Astrocyte of the cerebellum (primary cell): Measurements from ENCODE around the gene HERC6.

ENCODE experiments used
- DNase-seq: peaks from one replicate; pipeline ENCODE4 v3.0.0-alpha.2; 2011; ENCODE audit warnings: low read depth
- H3K4me3 ChIP-seq: 2 replicates; pipeline ENCODE4 v1.5.1; 2011; ENCODE audit warnings: mild to moderate bottlenecking, low read depth, low read length, moderate library complexity
- in situ Hi-C: cut with HindIII; loops from 2 replicates; pipeline ENCODE4 v1.10.0; 2017; ENCODE audit warnings: low sequenced_read_pairs
- TF ChIP-seq, protein P1 (sequence below): IDR thresholded peaks from 2 replicates; pipeline ENCODE4 v1.5.1; 2012; ENCODE audit warnings: low read length, low read depth, moderate library complexity, mild to moderate bottlenecking; ENCODE audit errors: missing control alignments

The HERC6 gene

GRCh38 chr4:88458104-88458740, 79.6 kb downstream of the HERC6 start:
- H3K4me3 ChIP-seq: no peak overlapping the region
- DNase-seq: no peak
- in situ Hi-C loops: no loop called here
- TF ChIP-seq, protein P1, sequence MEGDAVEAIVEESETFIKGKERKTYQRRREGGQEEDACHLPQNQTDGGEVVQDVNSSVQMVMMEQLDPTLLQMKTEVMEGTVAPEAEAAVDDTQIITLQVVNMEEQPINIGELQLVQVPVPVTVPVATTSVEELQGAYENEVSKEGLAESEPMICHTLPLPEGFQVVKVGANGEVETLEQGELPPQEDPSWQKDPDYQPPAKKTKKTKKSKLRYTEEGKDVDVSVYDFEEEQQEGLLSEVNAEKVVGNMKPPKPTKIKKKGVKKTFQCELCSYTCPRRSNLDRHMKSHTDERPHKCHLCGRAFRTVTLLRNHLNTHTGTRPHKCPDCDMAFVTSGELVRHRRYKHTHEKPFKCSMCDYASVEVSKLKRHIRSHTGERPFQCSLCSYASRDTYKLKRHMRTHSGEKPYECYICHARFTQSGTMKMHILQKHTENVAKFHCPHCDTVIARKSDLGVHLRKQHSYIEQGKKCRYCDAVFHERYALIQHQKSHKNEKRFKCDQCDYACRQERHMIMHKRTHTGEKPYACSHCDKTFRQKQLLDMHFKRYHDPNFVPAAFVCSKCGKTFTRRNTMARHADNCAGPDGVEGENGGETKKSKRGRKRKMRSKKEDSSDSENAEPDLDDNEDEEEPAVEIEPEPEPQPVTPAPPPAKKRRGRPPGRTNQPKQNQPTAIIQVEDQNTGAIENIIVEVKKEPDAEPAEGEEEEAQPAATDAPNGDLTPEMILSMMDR: no peak

- H3K4me3 ChIP-seq: no peak overlapping the region
- TF ChIP-seq, protein P1: no peak
- DNase-seq: no peak
- in situ Hi-C loops: no loop called here
Observed at GRCh38 chr4:88465653-88466192, 87.1 kb downstream of the HERC6 start.

DNA sequence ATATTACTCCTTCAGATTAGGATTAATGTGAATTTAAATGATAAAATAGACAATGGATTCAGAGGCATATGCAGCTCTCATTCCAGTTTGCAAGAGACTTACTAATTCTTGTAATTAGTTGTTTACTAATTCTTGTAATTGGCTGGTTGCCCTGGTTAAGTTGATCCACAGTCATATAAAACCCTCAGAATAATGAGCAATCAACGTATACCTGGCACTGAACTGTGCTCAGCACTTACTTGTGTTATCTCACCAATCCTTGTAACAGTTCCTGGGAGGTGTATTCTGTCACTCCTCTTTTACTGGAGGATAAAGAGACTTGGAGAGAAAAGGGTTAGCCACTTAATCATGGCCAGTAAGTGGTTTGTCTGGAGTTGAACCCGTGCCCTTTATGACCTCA, 88.7 kb downstream of the HERC6 start:
- H3K4me3 ChIP-seq: no peak overlapping the region
- DNase-seq: no peak
- in situ Hi-C loops: no loop called here
- TF ChIP-seq, protein P1: no peak

GRCh38 chr4:88477229-88477860, 98.7 kb downstream of the HERC6 start:
- TF ChIP-seq, protein P1: no peak
- H3K4me3 ChIP-seq: no peak overlapping the region
- DNase-seq: no peak
- in situ Hi-C loops: no loop called here

- DNase-seq: no peak
- in situ Hi-C loops: no loop called here
- no peak overlapping the region for H3K4me3 ChIP-seq
- TF ChIP-seq, protein P1: no peak
Observed at GRCh38 chr4:88478247-88478646, 99.6 kb downstream of the HERC6 start.

DNA sequence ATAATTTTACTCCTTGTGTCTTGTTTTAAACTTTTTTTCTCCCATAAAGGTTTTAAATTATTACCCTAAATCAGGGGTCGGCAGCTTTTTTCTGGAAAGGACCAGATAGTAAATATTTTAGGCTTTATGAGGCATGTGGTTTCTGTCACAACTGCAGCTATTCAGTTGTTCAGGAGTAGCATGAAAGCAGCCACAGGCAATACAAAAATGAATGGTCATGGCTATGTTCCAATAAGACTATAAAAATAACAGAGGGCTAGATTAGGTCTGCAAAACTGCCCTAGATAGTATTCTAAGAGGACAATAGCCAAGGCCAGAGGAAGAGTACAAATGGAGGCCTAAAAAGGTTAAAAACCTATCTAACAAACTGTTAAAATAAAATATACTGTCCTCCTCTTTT, 102.9 kb downstream of the HERC6 start:
- H3K4me3 ChIP-seq: no peak overlapping the region
- in situ Hi-C loops: no loop called here

More for the DNA sequence above, 102.9 kb downstream of the HERC6 start:
- no peak for DNase-seq
- TF ChIP-seq, protein P1: no peak
